Uterus (tissue), 4 donors: Measurements from ENCODE around the gene ZNF534. TPM values are rescaled to one million over a fixed set of nuclear protein-coding genes. Genes with fewer than 3 reads are reported as not detected.
"Not testable (repeated sequence)": the region's sequence is repeated elsewhere in the genome, so short reads cannot be mapped to it uniquely, and the experiment has no call there.

Experiments used
- DNase-seq, 2 donors: peaks; one replicate each; pipeline ENCODE4 v3.0.0-alpha.2; 2019 to 2020
- H3K27ac ChIP-seq, 2 donors: fragments of 200-600 bp; sonication (generic); 1 replicate in 1 of 2; 2 replicates in 1 of 2; pipeline ENCODE4 v1.5.1; 2016 to 2018
- H3K27me3 ChIP-seq, 2 donors: fragments of 200-600 bp; sonication (generic); one replicate each; pipeline ENCODE4 v1.5.1; 2018 to 2019; ENCODE audit warnings: control low read depth in 1 of 2
- H3K36me3 ChIP-seq, 2 donors: fragments of 200-600 bp; sonication (generic); one replicate each; pipeline ENCODE4 v1.5.1; 2019; ENCODE audit warnings: control low read depth in 1 of 2
- H3K4me1 ChIP-seq, 2 donors: fragments of 200-600 bp; sonication (generic); one replicate each; pipeline ENCODE4 v1.5.1; 2018 to 2019; ENCODE audit warnings: control low read depth in 1 of 2
- H3K4me3 ChIP-seq, 2 donors: fragments of 200-600 bp; sonication (generic); 1 replicate in 1 of 2; 2 replicates in 1 of 2; pipeline ENCODE4 v1.5.1; 2018 to 2019; ENCODE audit warnings: mild to moderate bottlenecking in 1 of 2
- H3K9me3 ChIP-seq, 2 donors: fragments of 200-600 bp; sonication (generic); one replicate each; pipeline ENCODE4 v1.5.1; 2019; ENCODE audit warnings: control low read depth in 1 of 2
- CTCF ChIP-seq, 4 experiments: fragments of 200-600 bp in 2 of 4; fragments of 450-650 bp in 2 of 4; sonication (generic) in 2 of 4; IDR thresholded peaks; one replicate each; pipeline ENCODE4 v1.5.1; 2016 to 2019; ENCODE audit warnings: antibody characterized with exemption in 4 of 4, mild to moderate bottlenecking in 2 of 4, moderate library complexity in 1 of 4
- POLR2A ChIP-seq, 2 donors: fragments of 450-650 bp; IDR thresholded peaks; one replicate each; pipeline ENCODE4 v1.6.1; 2016; ENCODE audit warnings: antibody characterized with exemption in 2 of 2, mild to moderate bottlenecking in 1 of 2, moderate library complexity in 1 of 2
- intact Hi-C: fragments of 100-400 bp; cut with DNase I; formaldehyde crosslinking; loops from one replicate; pipeline ENCODE4 v1.15.1; 2023; ENCODE audit warnings: low total_unique reads
- total RNA-seq, 4 donors: library from RNA; depleted of rRNA in 3 of 4; stranded (reverse); fragments of >200 nt in 3 of 4; gene quantifications; one replicate each; pipeline versions ENCODE4 v1.1.0 to v1.2.4, GENCODE V29; 2014 to 2023
- donor health status: DM: yes; HTN: yes; CAD: no.

ZNF534 gene
- total RNA-seq, 4 donors from 2014 or later, result 0.29 to 0.46 (median 0.35) TPM; not detected in 1

GRCh38 chr19:52464798-52465470 lies 36.0 kb downstream of the ZNF534 start:
- no peaks in the 10 kb centered on the region for H3K36me3 ChIP-seq
- DNase-seq, result no peak

GRCh38 chr19:52473655-52474350 lies 44.9 kb downstream of the ZNF534 start:
- Histone ChIP-seq H3K9me3 (peaks cover 0 to 95% of the 10 kb centered on the region in 2 donors), H3K36me3 (no peaks in the 10 kb centered on the region), H3K4me3 (no peak overlapping the region), H3K27ac (no peak overlapping the region), H3K27me3 (no peaks in the 10 kb centered on the region), H3K4me1 (no peaks in the 10 kb centered on the region)
- no peak for DNase-seq
- TF ChIP-seq CTCF (IDR thresholded peaks at IDR 0.05) (no peak), POLR2A (IDR thresholded peaks at IDR 0.05) (no peak)
- intact Hi-C loops, result no loop called here

More at GRCh38 chr19:52464798-52465470, 36.0 kb downstream of the ZNF534 start:
- no peaks in the 10 kb centered on the region for H3K4me1 ChIP-seq
- TF ChIP-seq CTCF (IDR thresholded peaks at IDR 0.05) (no peak), POLR2A (IDR thresholded peaks at IDR 0.05) (no peak)
- H3K4me3 ChIP-seq, result no peak overlapping the region
- no peaks in the 10 kb centered on the region for H3K27me3 ChIP-seq
- no peak overlapping the region for H3K27ac ChIP-seq
- H3K9me3 ChIP-seq, result peaks cover 0 to 53% of the 10 kb centered on the region in 2 donors
- intact Hi-C loops, result no loop called here

- H3K36me3 ChIP-seq, result no peaks in the 10 kb centered on the region
- intact Hi-C loops, result no loop called here
- TF ChIP-seq CTCF (IDR thresholded peaks at IDR 0.05), result no peak
- no peak for TF ChIP-seq POLR2A (IDR thresholded peaks at IDR 0.05)
- H3K9me3 ChIP-seq, result peaks cover 0 to 88% of the 10 kb centered on the region in 2 donors
- DNase-seq, result no peak
- H3K4me3 ChIP-seq, result no peak overlapping the region
- H3K27ac ChIP-seq, result no peak overlapping the region
- no peaks in the 10 kb centered on the region for H3K27me3 ChIP-seq
- no peaks in the 10 kb centered on the region for H3K4me1 ChIP-seq
Measured at GRCh38 chr19:52474351-52475127, 45.6 kb downstream of the ZNF534 start.

- H3K27ac ChIP-seq, H3K27me3 ChIP-seq, H3K4me3 ChIP-seq, H3K36me3 ChIP-seq, DNase-seq, intact Hi-C loops, H3K4me1 ChIP-seq: not testable (repeated sequence)
- peaks cover 0 to 16% of the 10 kb centered on the region in 2 donors for H3K9me3 ChIP-seq
Measured at GRCh38 chr19:52484111-52484743, 55.3 kb downstream of the ZNF534 start.

- DNase-seq, H3K27ac ChIP-seq, H3K4me1 ChIP-seq, H3K27me3 ChIP-seq, H3K4me3 ChIP-seq, H3K36me3 ChIP-seq, intact Hi-C loops: not testable (repeated sequence)
- peaks cover 0 to 16% of the 10 kb centered on the region in 2 donors for H3K9me3 ChIP-seq
Measured at GRCh38 chr19:52485064-52485463, 56.1 kb downstream of the ZNF534 start.

- intact Hi-C loops, H3K4me3 ChIP-seq, DNase-seq, H3K4me1 ChIP-seq, H3K36me3 ChIP-seq, H3K27me3 ChIP-seq, H3K27ac ChIP-seq: not testable (repeated sequence)
- H3K9me3 ChIP-seq, result peaks cover 0 to 16% of the 10 kb centered on the region in 2 donors
Measured at GRCh38 chr19:52485561-52486240, 56.8 kb downstream of the ZNF534 start.
